Colonic mucosa (tissue), 4 donors: ENCODE results near the gene NKX6-2. TPM values are rescaled to one million over a fixed set of nuclear protein-coding genes. Genes with fewer than 3 reads are reported as not detected.
"Not testable (repeated sequence)": the region's sequence is repeated elsewhere in the genome, so short reads cannot be mapped to it uniquely, and the experiment has no call there.

Experiments
- DNase-seq: peaks from one replicate; pipeline ENCODE4 v3.0.0-alpha.2; 2020
- H3K27ac ChIP-seq: fragments of 200-600 bp; one replicate; pipeline ENCODE4 v1.8.0; 2021
- H3K27me3 ChIP-seq: fragments of 200-600 bp; one replicate; pipeline ENCODE4 v1.8.0; 2021
- H3K36me3 ChIP-seq: fragments of 200-600 bp; one replicate; pipeline ENCODE4 v1.8.0; 2021
- H3K4me1 ChIP-seq: fragments of 200-600 bp; one replicate; pipeline ENCODE4 v1.8.0; 2021; ENCODE audit warnings: mild to moderate bottlenecking
- H3K4me3 ChIP-seq: fragments of 200-600 bp; one replicate; pipeline ENCODE4 v1.8.0; 2021
- H3K9ac ChIP-seq, 2 donors: one replicate each; pipeline ENCODE4 v1.7.0; 2013; ENCODE audit warnings: control low read depth in 2 of 2, low read depth in 2 of 2, low read length in 2 of 2
- H3K9me3 ChIP-seq: fragments of 200-600 bp; one replicate; pipeline ENCODE4 v1.8.0; 2021
- CTCF ChIP-seq: fragments of 200-600 bp; IDR thresholded peaks from one replicate; pipeline ENCODE4 v1.8.0; 2022; ENCODE audit warnings: antibody characterized with exemption, mild to moderate bottlenecking
- intact Hi-C: fragments of 100-400 bp; cut with DNase I; formaldehyde crosslinking; loops from one replicate; pipeline ENCODE4 v1.14.1; 2022
- total RNA-seq, 2 donors: library from RNA; stranded (reverse); fragmentation: NEBNext Ultra II Directional in 1 of 2; extraction: Animal tissue kit (Norgen Biotek cat#: 25700) in 1 of 2; gene quantifications; one replicate each; pipeline ENCODE4 v1.2.1, GENCODE V29; 2021
- donor health status: healthy.
- donor health status: DM: no; HTN: no; CAD: no.
- donor health status: DM: no; HTN: no; CAD: no.

NKX6-2 gene
- total RNA-seq, 2 donors from 2014 or later, result not detected

GRCh38 chr10:132826524-132827422 lies 40.8 kb upstream of the NKX6-2 start:
- TF ChIP-seq CTCF, result no peak
- H3K27ac ChIP-seq, result no peak overlapping the region
- H3K36me3 ChIP-seq, result no peaks in the 10 kb centered on the region
- intact Hi-C loops, result no loop called here
- H3K27me3 ChIP-seq, result no peaks in the 10 kb centered on the region
- H3K4me1 ChIP-seq, result no peaks in the 10 kb centered on the region
- no peak overlapping the region for H3K4me3 ChIP-seq
- H3K9ac ChIP-seq, result no peak overlapping the region
- no peak for DNase-seq
- H3K9me3 ChIP-seq, result no peaks in the 10 kb centered on the region

DNA sequence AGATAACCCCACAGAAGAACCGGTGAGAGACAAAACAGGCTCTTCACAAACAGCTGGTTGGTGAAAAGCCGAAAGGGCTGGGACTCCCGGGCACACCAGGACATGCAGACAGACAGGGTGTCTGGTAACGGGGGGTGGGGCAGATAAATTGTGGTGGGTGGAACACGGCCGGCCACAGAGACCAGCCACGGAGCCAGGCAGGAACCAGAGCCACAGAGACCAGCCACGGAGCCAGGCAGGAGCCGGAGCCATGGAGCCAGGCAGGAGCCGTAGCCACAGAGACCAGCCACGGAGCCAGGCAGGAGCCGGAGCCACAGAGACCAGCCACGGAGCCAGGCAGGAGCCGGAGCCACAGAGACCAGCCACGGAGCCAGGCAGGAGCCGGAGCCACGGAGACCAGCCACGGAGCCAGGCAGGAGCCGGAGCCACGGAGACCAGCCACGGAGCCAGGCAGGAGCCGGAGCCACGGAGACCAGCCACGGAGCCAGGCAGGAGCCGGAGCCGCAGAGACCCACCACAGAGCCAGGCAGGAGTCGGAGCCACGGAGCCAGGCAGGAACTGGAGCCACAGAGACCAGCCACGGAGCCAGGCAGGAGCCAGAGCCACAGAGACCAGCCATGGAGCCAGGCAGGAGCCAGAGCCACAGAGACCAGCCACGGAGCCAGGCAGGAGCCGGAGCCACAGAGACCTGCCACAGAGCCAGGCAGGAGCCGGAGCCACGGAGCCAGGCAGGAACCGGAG lies 40.0 kb upstream of the NKX6-2 start:
- intact Hi-C loops, H3K27me3 ChIP-seq, DNase-seq, H3K4me1 ChIP-seq, H3K27ac ChIP-seq, H3K36me3 ChIP-seq, H3K4me3 ChIP-seq, H3K9me3 ChIP-seq, H3K9ac ChIP-seq: not testable (repeated sequence)

DNA sequence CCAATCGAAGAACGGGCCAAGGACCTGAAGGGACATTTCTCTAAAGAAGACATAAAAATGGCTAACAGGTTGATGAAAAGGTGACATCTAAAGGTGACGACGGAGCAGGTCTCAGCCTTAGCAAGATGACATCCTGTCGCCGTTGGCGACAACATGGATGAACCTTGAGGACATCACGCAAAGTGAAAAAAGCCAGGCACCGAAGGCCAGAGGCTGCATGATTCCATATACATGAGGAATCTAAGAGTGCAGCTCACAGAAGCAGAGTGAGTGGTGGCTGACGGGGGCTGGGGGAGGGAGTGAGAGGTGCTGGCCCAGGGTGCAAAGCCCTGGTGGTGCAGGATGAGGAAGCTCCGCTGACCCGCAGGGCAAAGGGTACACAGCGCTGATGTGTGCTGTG lies 34.1 kb upstream of the NKX6-2 start:
- Histone ChIP-seq H3K36me3 (no peaks in the 10 kb centered on the region), H3K27ac (no peak overlapping the region), H3K4me3 (no peak overlapping the region), H3K27me3 (no peaks in the 10 kb centered on the region), H3K4me1 (no peaks in the 10 kb centered on the region), H3K9me3 (no peaks in the 10 kb centered on the region), H3K9ac (no peak overlapping the region)
- no peak for DNase-seq
- intact Hi-C loops, result no loop called here
- no peak for TF ChIP-seq CTCF

DNA sequence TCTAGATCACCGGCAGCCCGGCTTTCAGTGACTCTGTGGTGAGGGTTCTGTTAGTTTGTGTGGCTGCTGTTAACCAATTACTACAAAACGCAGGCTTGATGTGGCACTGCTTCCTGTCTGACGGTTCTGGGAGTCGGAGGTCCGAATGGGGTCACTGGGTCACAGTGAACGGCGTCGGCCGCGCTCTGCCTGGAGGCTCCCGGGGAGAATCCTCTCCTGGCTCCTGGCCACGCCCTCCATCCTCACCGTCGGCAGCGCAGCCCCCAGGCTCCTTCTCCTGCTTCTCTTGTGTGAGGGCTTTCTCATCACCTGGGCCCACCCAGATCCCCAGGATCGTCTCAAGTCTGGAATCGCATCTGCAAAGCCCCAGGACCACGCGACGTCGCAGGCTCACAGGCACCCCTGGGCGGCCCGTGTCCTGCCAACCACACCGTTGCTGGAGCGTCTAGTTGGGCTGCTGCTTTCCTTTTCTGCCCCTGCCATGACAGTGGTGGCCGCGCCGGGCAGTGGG lies 31.8 kb upstream of the NKX6-2 start:
- Histone ChIP-seq H3K36me3 (no peaks in the 10 kb centered on the region), H3K27ac (no peak overlapping the region), H3K9me3 (no peaks in the 10 kb centered on the region), H3K4me1 (no peaks in the 10 kb centered on the region), H3K4me3 (no peak overlapping the region), H3K9ac (no peak overlapping the region), H3K27me3 (no peaks in the 10 kb centered on the region)
- TF ChIP-seq CTCF, result no peak
- no peak for DNase-seq
- intact Hi-C loops, result no loop called here

- no peak for DNase-seq
- intact Hi-C loops, result no loop called here
Observed at GRCh38 chr10:132816718-132817117, 30.8 kb upstream of the NKX6-2 start.

More at GRCh38 chr10:132816718-132817117, 30.8 kb upstream of the NKX6-2 start:
- Histone ChIP-seq H3K4me3 (no peak overlapping the region), H3K9ac (no peak overlapping the region), H3K4me1 (no peaks in the 10 kb centered on the region), H3K27ac (no peak overlapping the region), H3K36me3 (no peaks in the 10 kb centered on the region), H3K27me3 (no peaks in the 10 kb centered on the region), H3K9me3 (no peaks in the 10 kb centered on the region)
- no peak for TF ChIP-seq CTCF
